Subcutaneous abdominal adipose tissue (tissue), 5 donors: ENCODE results near the gene FIBP.
A peak's percentile ranks its signal among the peaks of the same experiment; 100 is the strongest.

Source experiments
- H3K27ac ChIP-seq: one replicate; pipeline ENCODE4 v1.7.0; 2013; ENCODE audit warnings: low read depth, mild to moderate bottlenecking, inconsistent platforms, low read length, moderate library complexity
- H3K27me3 ChIP-seq, 5 donors: one replicate each; pipeline ENCODE4 v1.7.0; 2013; ENCODE audit warnings: low read length in 5 of 5, inconsistent platforms in 1 of 5; ENCODE audit not compliant: control insufficient read depth in 5 of 5, insufficient read depth in 4 of 5
- H3K36me3 ChIP-seq, 5 donors: one replicate each; pipeline ENCODE4 v1.7.0; 2013; ENCODE audit warnings: low read length in 5 of 5; ENCODE audit not compliant: control insufficient read depth in 5 of 5, insufficient read depth in 5 of 5
- H3K4me1 ChIP-seq, 5 donors: one replicate each; pipeline ENCODE4 v1.7.0; 2013; ENCODE audit warnings: low read length in 5 of 5, mild to moderate bottlenecking in 3 of 5, moderate library complexity in 1 of 5; ENCODE audit not compliant: control insufficient read depth in 5 of 5, insufficient read depth in 5 of 5
- H3K4me3 ChIP-seq, 5 donors: one replicate each; pipeline ENCODE4 v1.7.0; 2013; ENCODE audit warnings: low read length in 5 of 5, low read depth in 1 of 5
- H3K9ac ChIP-seq, 5 donors: one replicate each; pipeline ENCODE4 v1.7.0; 2013; ENCODE audit warnings: low read length in 5 of 5, mild to moderate bottlenecking in 4 of 5, moderate library complexity in 3 of 5
- H3K9me3 ChIP-seq, 5 donors: one replicate each; pipeline ENCODE4 v1.7.0; 2013; ENCODE audit warnings: low read length in 5 of 5; ENCODE audit not compliant: control insufficient read depth in 5 of 5
- donor health status: healthy.
- donor health status: healthy.
- donor health status: healthy.
- donor health status: healthy.
- donor health status: healthy.

Gene FIBP

GRCh38 chr11:65865550-65866172, 22.6 kb downstream of the FIBP start:
- Histone ChIP-seq H3K36me3 (peaks cover 0 to 80% (median 75%) of the 10 kb centered on the region in 5 donors), H3K4me1 (peaks cover 8 to 39% (median 34%) of the 10 kb centered on the region in 5 donors)

GRCh38 chr11:65864706-65865471, 23.4 kb downstream of the FIBP start:
- Histone ChIP-seq H3K4me3 (no peak overlapping the region), H3K36me3 (peaks cover 0 to 78% (median 75%) of the 10 kb centered on the region in 5 donors), H3K9ac (no peak overlapping the region), H3K27me3 (no peaks in the 10 kb centered on the region), H3K4me1 (peaks cover 6 to 37% (median 29%) of the 10 kb centered on the region in 5 donors), H3K9me3 (no peaks in the 10 kb centered on the region), H3K27ac (no peak overlapping the region)

More at GRCh38 chr11:65865550-65866172, 22.6 kb downstream of the FIBP start:
- H3K27ac ChIP-seq, result no peak overlapping the region
- H3K9me3 ChIP-seq, result no peaks in the 10 kb centered on the region
- H3K9ac ChIP-seq, result no peak overlapping the region
- H3K27me3 ChIP-seq, result no peaks in the 10 kb centered on the region
- H3K4me3 ChIP-seq, result no peak overlapping the region

- Histone ChIP-seq H3K36me3 (peaks cover 0 to 71% (median 68%) of the 10 kb centered on the region in 5 donors), H3K27me3 (no peaks in the 10 kb centered on the region), H3K9me3 (no peaks in the 10 kb centered on the region), H3K9ac (no peak overlapping the region), H3K4me1 (peaks cover 6 to 42% (median 33%) of the 10 kb centered on the region in 5 donors), H3K4me3 (no peak overlapping the region), H3K27ac (no peak overlapping the region)
Observed at GRCh38 chr11:65863889-65864705, 24.2 kb downstream of the FIBP start.

DNA sequence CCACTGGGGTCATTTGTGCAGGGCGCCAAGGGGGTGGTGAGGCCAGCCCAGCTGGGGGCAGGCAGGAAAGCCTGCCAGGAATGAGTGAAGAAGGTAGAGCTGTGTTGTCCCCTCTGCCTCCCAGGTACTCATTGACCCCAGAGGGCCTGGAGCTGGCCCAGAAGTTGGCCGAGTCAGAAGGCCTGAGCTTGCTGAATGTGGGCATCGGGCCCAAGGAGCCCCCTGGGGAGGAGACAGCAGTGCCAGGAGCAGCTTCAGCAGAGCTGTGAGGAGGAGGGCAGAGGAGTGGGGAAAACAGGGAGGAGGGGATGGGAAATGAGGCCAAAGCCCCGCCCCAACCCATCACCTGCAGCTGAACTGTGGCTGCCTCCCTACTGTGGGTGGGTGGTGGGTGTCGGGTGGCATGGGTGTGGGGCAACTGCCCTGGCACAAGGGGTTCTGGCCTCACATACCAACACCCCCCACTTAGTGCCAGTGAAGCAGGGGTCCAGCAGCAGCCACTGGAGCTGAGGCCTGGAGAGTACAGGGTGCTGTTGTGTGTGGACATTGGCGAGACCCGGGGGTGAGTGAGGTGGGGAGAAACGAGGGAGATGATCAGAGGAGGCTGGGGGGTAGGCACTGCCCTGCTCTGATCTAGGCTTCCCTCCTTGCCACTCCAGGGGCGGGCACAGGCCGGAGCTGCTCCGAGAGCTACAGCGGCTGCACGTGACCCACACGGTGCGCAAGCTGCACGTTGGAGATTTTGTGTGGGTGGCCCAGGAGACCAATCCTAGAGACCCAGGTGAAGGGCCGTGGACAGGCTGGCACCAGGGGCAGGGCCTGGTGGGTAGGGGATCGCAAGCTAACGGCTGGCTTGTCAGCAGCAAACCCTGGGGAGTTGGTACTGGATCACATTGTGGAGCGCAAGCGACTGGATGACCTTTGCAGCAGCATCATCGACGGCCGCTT, 25.1 kb downstream of the FIBP start:
- Histone ChIP-seq H3K4me3 (no peak overlapping the region), H3K4me1 (peaks cover 9 to 51% (median 41%) of the 10 kb centered on the region in 5 donors), H3K27me3 (no peaks in the 10 kb centered on the region), H3K9me3 (no peaks in the 10 kb centered on the region), H3K9ac (no peak overlapping the region), H3K36me3 (peaks cover 0 to 63% (median 61%) of the 10 kb centered on the region in 5 donors), H3K27ac (no peak overlapping the region)

DNA sequence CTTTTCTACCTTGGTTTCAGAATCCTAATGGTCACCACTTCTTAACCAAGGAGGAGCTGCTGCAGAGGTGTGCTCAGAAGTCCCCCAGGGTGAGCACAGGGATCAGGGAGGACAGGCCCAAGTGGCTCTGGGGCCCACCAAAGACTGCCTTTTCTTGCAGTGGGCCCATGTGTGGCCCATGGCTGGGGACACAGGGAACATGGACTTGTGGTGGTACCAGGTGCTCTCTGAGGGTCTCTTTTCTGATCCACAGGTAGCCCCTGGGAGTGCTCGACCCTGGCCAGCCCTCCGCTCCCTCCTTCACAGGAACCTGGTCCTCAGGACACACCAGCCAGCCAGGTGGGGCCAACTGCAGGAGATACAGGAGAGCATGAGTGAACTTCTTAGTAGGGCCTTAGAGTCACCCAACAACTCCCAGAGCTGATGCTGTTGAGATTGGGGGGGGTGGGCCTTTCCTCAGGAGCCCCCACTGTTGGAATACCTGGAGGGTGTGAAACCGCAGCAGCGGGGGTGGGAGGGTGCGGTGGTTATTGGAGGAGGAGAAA, 26.0 kb downstream of the FIBP start:
- Histone ChIP-seq H3K36me3 (peaks cover 0 to 56% (median 53%) of the 10 kb centered on the region in 5 donors), H3K27ac (no peak overlapping the region), H3K9me3 (no peaks in the 10 kb centered on the region), H3K27me3 (no peaks in the 10 kb centered on the region), H3K9ac (peak overlapping the region in 2 of 5 donors; percentile 11 to 35), H3K4me3 (no peak overlapping the region), H3K4me1 (peaks cover 9 to 51% (median 41%) of the 10 kb centered on the region in 5 donors)

DNA sequence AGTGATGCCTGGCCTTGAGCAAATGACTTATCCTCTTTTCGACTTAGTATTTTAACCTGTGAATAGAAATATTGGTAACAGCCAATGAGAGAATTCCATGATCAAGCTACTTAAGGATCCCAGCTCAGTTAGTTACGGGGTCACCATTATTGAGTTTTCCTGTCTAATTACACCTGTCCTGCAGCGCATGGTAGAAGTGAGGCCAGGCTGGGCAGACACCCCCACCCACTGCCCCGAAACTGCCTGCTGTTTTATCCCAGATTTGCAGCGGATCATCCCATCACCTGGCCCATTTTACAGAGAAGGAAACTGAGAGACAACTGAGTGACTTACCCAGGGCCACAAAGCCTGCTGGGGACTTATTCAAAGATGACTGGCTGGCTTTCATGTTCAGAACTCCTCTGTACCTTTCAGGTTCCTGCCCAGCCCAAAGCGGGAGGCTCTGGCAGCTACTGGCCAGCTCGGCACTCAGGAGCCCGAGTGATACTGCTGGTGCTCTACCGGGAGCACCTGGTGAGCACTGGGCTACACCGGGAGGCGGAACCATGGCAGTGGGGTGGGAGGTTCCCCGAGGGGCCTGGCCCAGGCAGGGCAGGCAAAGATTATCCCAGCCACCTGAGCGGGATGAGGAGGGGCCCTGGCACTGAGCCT, 26.6 kb downstream of the FIBP start:
- Histone ChIP-seq H3K4me1 (peaks cover 9 to 55% (median 43%) of the 10 kb centered on the region in 5 donors), H3K36me3 (peaks cover 0 to 50% (median 47%) of the 10 kb centered on the region in 5 donors), H3K27me3 (no peaks in the 10 kb centered on the region), H3K9me3 (no peaks in the 10 kb centered on the region), H3K27ac (no peak overlapping the region), H3K4me3 (peak overlapping the region; percentile 81 to 97 (median 87)), H3K9ac (peak overlapping the region in 4 of 5 donors; percentile 80 to 95 (median 90))

DNA sequence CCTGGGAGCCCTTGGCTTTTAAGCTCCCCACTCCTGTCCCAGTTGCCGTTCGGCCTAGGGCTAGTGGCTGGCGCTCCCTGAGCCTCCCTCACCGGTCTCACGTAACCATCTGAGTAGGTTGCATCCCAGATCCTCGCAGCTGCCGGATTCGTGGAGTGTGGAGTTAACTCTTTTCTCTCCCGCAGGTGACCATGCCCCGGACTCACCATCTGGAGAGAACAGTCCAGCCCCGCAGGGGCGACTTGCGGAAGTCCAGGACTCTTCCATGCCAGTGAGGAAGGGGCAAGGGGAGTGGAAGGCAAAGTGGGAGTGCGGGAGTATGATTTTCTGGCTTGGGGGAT, 27.1 kb downstream of the FIBP start:
- Histone ChIP-seq H3K36me3 (peaks cover 0 to 46% (median 45%) of the 10 kb centered on the region in 5 donors), H3K27ac (peak overlapping the region; percentile 93), H3K9ac (peak overlapping the region; percentile 48 to 95 (median 84)), H3K4me1 (peaks cover 14 to 60% (median 48%) of the 10 kb centered on the region in 5 donors), H3K27me3 (no peaks in the 10 kb centered on the region), H3K9me3 (no peaks in the 10 kb centered on the region), H3K4me3 (peak overlapping the region; percentile 81 to 97 (median 87))

DNA sequence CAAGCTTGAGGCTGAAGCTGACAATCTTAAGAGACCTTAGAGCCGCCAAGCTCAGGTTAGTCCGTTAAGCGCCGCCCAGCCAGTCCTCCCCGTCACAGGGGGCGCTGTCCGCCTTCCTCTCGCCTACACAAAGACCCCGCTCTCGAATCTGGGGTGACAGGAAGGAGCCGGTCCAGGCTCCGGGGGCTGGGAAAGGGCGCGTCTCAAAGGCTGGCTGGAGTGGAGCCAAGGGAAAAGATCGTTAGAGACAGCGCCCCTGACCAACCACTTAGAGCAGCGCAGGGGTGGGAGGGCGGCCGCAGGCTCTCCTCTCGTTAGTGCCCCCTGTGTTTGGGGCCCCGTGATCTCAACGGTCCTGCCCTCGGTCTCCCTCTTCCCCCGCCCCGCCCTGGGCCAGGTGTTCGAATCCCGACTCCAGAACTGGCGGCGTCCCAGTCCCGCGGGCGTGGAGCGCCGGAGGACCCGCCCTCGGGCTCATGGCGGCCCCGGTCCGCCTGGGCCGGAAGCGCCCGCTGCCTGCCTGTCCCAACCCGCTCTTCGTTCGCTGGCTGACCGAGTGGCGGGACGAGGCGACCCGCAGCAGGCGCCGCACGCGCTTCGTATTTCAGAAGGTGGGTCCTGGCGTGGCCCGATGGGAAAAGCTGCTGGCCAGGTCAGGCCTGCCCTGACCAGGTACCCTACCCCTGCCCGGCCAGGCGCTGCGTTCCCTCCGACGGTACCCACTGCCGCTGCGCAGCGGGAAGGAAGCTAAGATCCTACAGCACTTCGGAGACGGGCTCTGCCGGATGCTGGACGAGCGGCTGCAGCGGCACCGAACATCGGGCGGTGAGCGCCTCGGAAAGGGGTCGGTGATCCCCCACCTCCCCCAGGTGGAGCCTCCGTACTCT, 27.8 kb downstream of the FIBP start, which contains the start of gene MUS81:
TSS of gene MUS81 (plus strand) at position 156 of the 887 bp plus-strand sequence. CDS start at position 477, 321 bp downstream.
- Histone ChIP-seq H3K4me1 (peaks cover 17 to 66% (median 55%) of the 10 kb centered on the region in 5 donors), H3K4me3 (peak within 1 kb of the TSS; percentile 83 to 97 (median 96))

More for the DNA sequence above, 27.8 kb downstream of the FIBP start, which contains the start of gene MUS81:
- Histone ChIP-seq H3K27ac (peak within 1 kb of the TSS; percentile 93), H3K36me3 (peaks cover 0 to 46% (median 45%) of the 10 kb centered on the region in 5 donors), H3K27me3 (no peaks in the 10 kb centered on the region), H3K9ac (peak within 1 kb of the TSS; percentile 77 to 95 (median 84)), H3K9me3 (no peaks in the 10 kb centered on the region)
